HUES6 (cell line): ENCODE results near the gene SLC1A6.

Source experiments
- H3K27ac ChIP-seq: 2 replicates; pipeline ENCODE4 v1.7.0; 2013; ENCODE audit warnings: low read depth, mild to moderate bottlenecking, low read length, inconsistent platforms
- H3K27me3 ChIP-seq: 2 replicates; pipeline ENCODE4 v1.6.1; 2013; ENCODE audit warnings: low read length; ENCODE audit not compliant: control insufficient read depth, insufficient read depth
- H3K36me3 ChIP-seq: 2 replicates; pipeline ENCODE4 v1.6.1; 2013; ENCODE audit warnings: low read length; ENCODE audit not compliant: control insufficient read depth, insufficient read depth
- H3K4me1 ChIP-seq: 2 replicates; pipeline ENCODE4 v1.6.1; 2013; ENCODE audit warnings: low read length; ENCODE audit not compliant: control insufficient read depth, insufficient read depth
- H3K4me3 ChIP-seq: 2 replicates; pipeline ENCODE4 v1.5.1; 2013; ENCODE audit warnings: low read depth, low read length
- H3K9ac ChIP-seq: one replicate; pipeline ENCODE4 v1.6.1; 2013; ENCODE audit warnings: mild to moderate bottlenecking, low read length
- H3K9me3 ChIP-seq: 2 replicates; pipeline ENCODE4 v1.6.1; 2013; ENCODE audit warnings: low read depth, low read length; ENCODE audit not compliant: control insufficient read depth, insufficient read depth

SLC1A6 gene

GRCh38 chr19:14997981-14998380, 18.3 kb upstream of the SLC1A6 start:
- Histone ChIP-seq H3K9ac (no peak overlapping the region), H3K4me1 (no peaks in the 10 kb centered on the region), H3K4me3 (no peak overlapping the region), H3K36me3 (no peaks in the 10 kb centered on the region), H3K27me3 (peaks cover 54% of the 10 kb centered on the region), H3K27ac (no peak overlapping the region), H3K9me3 (no peaks in the 10 kb centered on the region)

DNA sequence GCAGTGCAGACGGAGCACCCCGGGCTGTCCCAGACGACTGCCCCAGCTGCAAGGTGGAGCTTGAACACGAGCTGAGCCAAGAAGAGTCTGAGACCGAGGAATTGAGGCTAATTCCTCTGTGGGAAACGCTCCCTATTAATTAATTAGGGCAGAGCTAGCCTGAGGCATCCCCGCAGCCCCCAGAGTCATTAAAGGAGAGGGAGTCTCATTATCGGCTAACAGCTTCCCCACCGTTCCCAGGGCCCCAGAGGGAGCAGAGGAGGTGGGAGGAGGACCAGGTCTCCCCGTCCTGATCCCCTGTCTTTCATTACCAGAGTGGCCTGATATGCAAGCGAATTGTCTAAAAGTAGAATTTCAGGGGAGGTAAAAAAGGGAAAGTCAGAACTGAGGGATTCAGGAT, 13.1 kb upstream of the SLC1A6 start:
- peaks cover 25% of the 10 kb centered on the region for H3K27me3 ChIP-seq
- H3K4me3 ChIP-seq = no peak overlapping the region
- no peak overlapping the region for H3K27ac ChIP-seq
- no peak overlapping the region for H3K9ac ChIP-seq
- H3K9me3 ChIP-seq = no peaks in the 10 kb centered on the region
- H3K4me1 ChIP-seq = no peaks in the 10 kb centered on the region
- H3K36me3 ChIP-seq = no peaks in the 10 kb centered on the region

- peaks cover 27% of the 10 kb centered on the region for H3K27me3 ChIP-seq
- no peak overlapping the region for H3K4me3 ChIP-seq
- H3K9ac ChIP-seq = no peak overlapping the region
- H3K36me3 ChIP-seq = no peaks in the 10 kb centered on the region
- H3K4me1 ChIP-seq = no peaks in the 10 kb centered on the region
- no peak overlapping the region for H3K27ac ChIP-seq
- no peaks in the 10 kb centered on the region for H3K9me3 ChIP-seq
These were observed 5.5 kb upstream of the SLC1A6 start for GRCh38 chr19:14985133-14985532.

GRCh38 chr19:14978161-14978776, 1.4 kb downstream of the SLC1A6 start:
- Histone ChIP-seq H3K27me3 (peaks cover 62% of the 10 kb centered on the region), H3K4me1 (no peaks in the 10 kb centered on the region), H3K9me3 (no peaks in the 10 kb centered on the region)

DNA sequence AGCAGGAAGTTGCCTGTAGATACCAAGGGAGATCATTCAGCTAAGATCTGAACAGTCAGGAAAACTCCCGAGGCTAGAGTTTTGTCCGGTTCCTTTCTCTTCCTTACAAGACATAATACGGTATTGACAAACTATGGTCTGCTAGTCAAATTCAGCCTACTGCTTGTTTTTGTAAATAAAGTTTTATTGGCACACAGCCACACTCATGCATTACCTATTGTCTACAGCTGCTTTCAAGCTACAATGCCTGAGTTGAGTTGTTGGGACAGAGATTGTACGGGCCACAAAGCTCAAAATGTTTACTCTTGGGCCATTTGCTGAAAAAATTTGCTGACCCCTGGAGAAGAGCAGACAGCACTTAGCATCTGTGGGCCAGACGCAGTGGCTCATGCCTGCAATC, 2.5 kb downstream of the SLC1A6 start:
- H3K9me3 ChIP-seq = no peaks in the 10 kb centered on the region
- H3K9ac ChIP-seq = no peak overlapping the region
- no peak overlapping the region for H3K27ac ChIP-seq
- no peaks in the 10 kb centered on the region for H3K4me1 ChIP-seq
- peaks cover 57% of the 10 kb centered on the region for H3K27me3 ChIP-seq
- H3K36me3 ChIP-seq = peaks cover 3% of the 10 kb centered on the region; the same call in 1 of the 2 replicates
- H3K4me3 ChIP-seq = no peak overlapping the region

More at GRCh38 chr19:14978161-14978776, 1.4 kb downstream of the SLC1A6 start:
- Histone ChIP-seq H3K4me3 (peak overlapping the region; percentile 72; the same call in 1 of the 2 replicates), H3K9ac (no peak overlapping the region), H3K27ac (no peak overlapping the region), H3K36me3 (no peaks in the 10 kb centered on the region)

- Histone ChIP-seq H3K27ac (no peak overlapping the region), H3K9ac (no peak overlapping the region)
These were observed 5.2 kb downstream of the SLC1A6 start for GRCh38 chr19:14974488-14974887.

DNA sequence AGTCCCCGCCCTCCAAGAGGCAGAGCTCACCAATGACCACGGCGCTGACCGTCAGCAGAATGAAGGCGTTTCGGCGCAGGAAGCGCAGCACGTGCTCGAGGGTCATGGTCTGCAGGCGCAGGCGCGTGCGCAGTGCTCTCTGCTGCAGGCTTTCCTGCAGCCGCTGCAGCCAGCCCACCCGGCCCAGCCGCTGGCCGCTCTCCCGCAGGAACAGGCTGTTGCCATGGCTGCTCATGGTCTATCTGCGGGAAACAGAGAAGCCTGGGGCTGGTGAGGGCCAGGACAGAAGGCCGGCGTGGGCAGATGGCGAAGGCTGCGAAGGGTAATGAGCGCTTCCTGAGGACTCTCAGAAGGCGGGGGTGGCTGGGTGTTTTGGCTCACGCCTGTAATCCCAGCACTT, 7.0 kb downstream of the SLC1A6 start:
- Histone ChIP-seq H3K36me3 (peaks cover 3% of the 10 kb centered on the region; the same call in 1 of the 2 replicates), H3K9me3 (no peaks in the 10 kb centered on the region), H3K9ac (no peak overlapping the region), H3K4me3 (no peak overlapping the region), H3K27me3 (peaks cover 16% of the 10 kb centered on the region; the same call in 1 of the 2 replicates), H3K27ac (no peak overlapping the region), H3K4me1 (no peaks in the 10 kb centered on the region)

More at GRCh38 chr19:14974488-14974887, 5.2 kb downstream of the SLC1A6 start:
- peaks cover 3% of the 10 kb centered on the region; the same call in 1 of the 2 replicates for H3K36me3 ChIP-seq
- no peak overlapping the region for H3K4me3 ChIP-seq
- H3K27me3 ChIP-seq = peaks cover 34% of the 10 kb centered on the region
- no peaks in the 10 kb centered on the region for H3K9me3 ChIP-seq
- no peaks in the 10 kb centered on the region for H3K4me1 ChIP-seq

GRCh38 chr19:14971474-14971873, 8.2 kb downstream of the SLC1A6 start:
- Histone ChIP-seq H3K27ac (no peak overlapping the region), H3K4me1 (no peaks in the 10 kb centered on the region), H3K36me3 (peaks cover 3% of the 10 kb centered on the region; the same call in 1 of the 2 replicates), H3K9ac (no peak overlapping the region), H3K9me3 (no peaks in the 10 kb centered on the region), H3K27me3 (peaks cover 5% of the 10 kb centered on the region; the same call in 1 of the 2 replicates), H3K4me3 (no peak overlapping the region)

DNA sequence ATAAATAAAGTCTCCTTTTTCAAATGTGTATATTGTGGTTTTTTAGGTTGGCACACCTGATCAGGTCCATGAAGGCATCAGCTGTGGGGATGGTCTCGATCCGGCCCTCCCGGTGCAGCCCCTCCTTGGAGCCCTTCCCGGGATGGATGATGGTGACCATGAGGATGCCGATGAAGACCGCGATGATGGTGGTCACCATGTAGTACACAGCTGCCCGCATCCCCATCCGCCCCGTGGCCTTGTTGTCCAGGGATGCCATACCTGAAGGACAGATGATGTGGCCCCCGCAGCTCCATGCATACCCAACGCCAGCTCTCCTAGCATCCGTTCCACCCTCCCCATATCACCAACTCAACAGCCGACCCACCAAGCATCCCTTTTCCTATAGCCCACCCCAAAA, 11.4 kb downstream of the SLC1A6 start:
- Histone ChIP-seq H3K4me3 (no peak overlapping the region), H3K36me3 (peaks cover 3% of the 10 kb centered on the region; the same call in 1 of the 2 replicates), H3K27ac (no peak overlapping the region), H3K9me3 (no peaks in the 10 kb centered on the region), H3K9ac (no peak overlapping the region), H3K4me1 (no peaks in the 10 kb centered on the region), H3K27me3 (no peaks in the 10 kb centered on the region)

DNA sequence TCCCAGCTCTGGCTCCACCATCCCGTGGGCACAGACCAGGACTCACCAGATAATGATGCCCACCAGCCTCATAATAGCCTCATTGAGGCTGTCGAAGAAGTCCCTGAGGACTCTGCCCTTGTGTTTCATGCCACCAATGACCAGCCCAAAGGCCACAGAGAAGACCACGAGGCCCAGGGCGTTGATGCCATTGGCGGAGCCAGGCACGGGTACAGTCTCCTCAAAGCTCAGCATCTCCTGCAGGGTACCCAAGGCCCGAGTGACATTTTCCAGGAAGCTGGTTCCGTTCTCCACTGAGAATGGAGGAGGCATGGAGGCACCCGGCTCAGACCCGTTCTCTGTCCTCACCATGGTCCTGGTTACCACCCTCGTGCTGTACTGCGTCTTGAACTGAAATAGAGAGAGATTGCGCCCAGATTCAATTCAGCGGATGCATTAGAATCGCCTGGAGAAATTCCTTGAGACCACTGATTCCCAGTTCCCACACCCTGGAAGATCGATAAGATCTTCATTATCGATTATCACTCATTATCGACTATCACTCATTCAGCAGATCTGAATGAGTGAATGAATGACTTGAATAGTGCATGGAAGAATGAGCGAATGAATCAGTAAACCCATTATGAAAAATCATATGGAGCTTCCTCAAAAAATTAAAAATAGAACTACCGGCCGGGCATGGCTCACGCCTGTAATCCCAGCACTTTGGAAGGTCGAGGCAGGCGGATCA, 17.5 kb downstream of the SLC1A6 start:
- Histone ChIP-seq H3K9ac (no peak overlapping the region), H3K9me3 (peaks cover 31% of the 10 kb centered on the region; the same call in 1 of the 2 replicates), H3K4me1 (no peaks in the 10 kb centered on the region), H3K4me3 (no peak overlapping the region), H3K27me3 (no peaks in the 10 kb centered on the region), H3K36me3 (peaks cover 8% of the 10 kb centered on the region; the same call in 1 of the 2 replicates), H3K27ac (no peak overlapping the region)

- Histone ChIP-seq H3K4me3 (no peak overlapping the region), H3K36me3 (peaks cover 8% of the 10 kb centered on the region; the same call in 1 of the 2 replicates), H3K9ac (no peak overlapping the region), H3K9me3 (peaks cover 31% of the 10 kb centered on the region; the same call in 1 of the 2 replicates), H3K27ac (no peak overlapping the region), H3K27me3 (no peaks in the 10 kb centered on the region), H3K4me1 (no peaks in the 10 kb centered on the region)
These were observed 20.4 kb downstream of the SLC1A6 start for GRCh38 chr19:14959263-14959662.
